ENCODE data around the gene ELOVL5.
"Not testable (repeated sequence)": the region's sequence is repeated elsewhere in the genome, so short reads cannot be mapped to it uniquely, and the experiment has no call there.

DNA sequence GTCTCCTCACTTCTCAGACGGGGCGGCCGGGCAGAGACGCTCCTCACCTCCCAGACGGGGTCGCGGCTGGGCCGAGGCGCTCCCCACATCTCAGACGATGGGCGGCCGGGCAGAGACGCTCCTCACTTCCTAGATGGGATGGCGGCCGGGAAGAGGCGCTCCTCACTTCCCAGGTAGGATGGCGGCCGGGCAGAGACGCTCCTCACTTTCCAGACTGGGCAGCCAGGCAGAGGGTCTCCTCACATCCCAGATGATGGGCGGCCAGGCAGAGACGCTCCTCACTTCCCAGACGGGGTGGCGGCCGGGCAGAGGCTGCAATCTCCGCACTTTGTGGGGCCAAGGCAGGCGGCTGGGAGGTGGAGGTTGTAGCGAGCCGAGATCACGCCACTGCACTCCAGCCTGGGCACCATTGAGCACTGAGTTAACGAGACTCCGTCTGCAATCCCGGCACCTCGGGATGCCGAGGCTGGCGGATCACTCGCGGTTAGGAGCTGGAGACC lies 43.2 kb downstream of the ELOVL5 start:
- TF ChIP-seq, protein P1, sequence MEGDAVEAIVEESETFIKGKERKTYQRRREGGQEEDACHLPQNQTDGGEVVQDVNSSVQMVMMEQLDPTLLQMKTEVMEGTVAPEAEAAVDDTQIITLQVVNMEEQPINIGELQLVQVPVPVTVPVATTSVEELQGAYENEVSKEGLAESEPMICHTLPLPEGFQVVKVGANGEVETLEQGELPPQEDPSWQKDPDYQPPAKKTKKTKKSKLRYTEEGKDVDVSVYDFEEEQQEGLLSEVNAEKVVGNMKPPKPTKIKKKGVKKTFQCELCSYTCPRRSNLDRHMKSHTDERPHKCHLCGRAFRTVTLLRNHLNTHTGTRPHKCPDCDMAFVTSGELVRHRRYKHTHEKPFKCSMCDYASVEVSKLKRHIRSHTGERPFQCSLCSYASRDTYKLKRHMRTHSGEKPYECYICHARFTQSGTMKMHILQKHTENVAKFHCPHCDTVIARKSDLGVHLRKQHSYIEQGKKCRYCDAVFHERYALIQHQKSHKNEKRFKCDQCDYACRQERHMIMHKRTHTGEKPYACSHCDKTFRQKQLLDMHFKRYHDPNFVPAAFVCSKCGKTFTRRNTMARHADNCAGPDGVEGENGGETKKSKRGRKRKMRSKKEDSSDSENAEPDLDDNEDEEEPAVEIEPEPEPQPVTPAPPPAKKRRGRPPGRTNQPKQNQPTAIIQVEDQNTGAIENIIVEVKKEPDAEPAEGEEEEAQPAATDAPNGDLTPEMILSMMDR (conservative IDR thresholded peaks at IDR 0.05; ENCODE audit: low read length) = not testable (repeated sequence)
- TF ChIP-seq EZH2phosphoT487 (IDR thresholded peaks at IDR 0.05; ENCODE audit: borderline replicate concordance) = not testable (repeated sequence)

Data from Loucy (cell line).